Activated CD4-positive, alpha-beta memory T cell treated with anti-CD3 and anti-CD28 coated beads, Interleukin-2, amount 10 ng/mL, durations not matched to agents 7 days and 5 days (primary cell): ENCODE results near the gene OLFM1. TPM values are rescaled to one million over a fixed set of nuclear protein-coding genes. Genes with fewer than 3 reads are reported as not detected.
"Not testable (repeated sequence)": the region's sequence is repeated elsewhere in the genome, so short reads cannot be mapped to it uniquely, and the experiment has no call there.

Source experiments
- CTCF ChIA-PET: fragments of 350-600 bp; sonication (Branson Sonifier 250); formaldehyde crosslinking; loops from one replicate; lab custom pipeline; 2021; ENCODE audit warnings: antibody characterized with exemption, inconsistent platforms; lab: Charles Lee
- POLR2A ChIA-PET: fragments of 350-600 bp; sonication (Branson Sonifier 250); formaldehyde crosslinking; loops from one replicate; lab custom pipeline; 2021; ENCODE audit warnings: antibody characterized with exemption; lab: Charles Lee
- DNase-seq: peaks from one replicate; pipeline ENCODE4 v3.0.0-alpha.2; 2020
- H3K27ac Mint-ChIP-seq: one replicate; pipeline ENCODE4 v1.8.0; 2021; ENCODE audit warnings: mild to moderate bottlenecking, mixed read lengths
- H3K27me3 Mint-ChIP-seq: one replicate; pipeline ENCODE4 v1.8.0; 2021; ENCODE audit warnings: mixed read lengths
- H3K36me3 Mint-ChIP-seq: one replicate; pipeline ENCODE4 v1.8.0; 2021; ENCODE audit warnings: low read depth, mixed read lengths
- H3K4me1 Mint-ChIP-seq: one replicate; pipeline ENCODE4 v1.8.0; 2021; ENCODE audit warnings: mixed read lengths
- H3K4me3 Mint-ChIP-seq: one replicate; pipeline ENCODE4 v1.8.0; 2021; ENCODE audit warnings: mild to moderate bottlenecking, mixed read lengths
- H3K9me3 Mint-ChIP-seq: one replicate; pipeline ENCODE4 v1.8.0; 2021; ENCODE audit warnings: mixed read lengths
- total RNA-seq, 2 experiments: library from RNA; stranded (reverse); gene quantifications; one replicate each; pipeline ENCODE4 v1.2.3, GENCODE V29; 2021

OLFM1 gene
- total RNA-seq, 2 experiments from 2014 or later = not detected

GRCh38 chr9:135048758-135049444 is 38.6 kb upstream of the OLFM1 start:
- Mint-ChIP-seq H3K27me3 (no peaks in the 10 kb centered on the region), H3K4me3 (no peak overlapping the region), H3K36me3 (no peaks in the 10 kb centered on the region), H3K27ac (no peak overlapping the region), H3K9me3 (no peaks in the 10 kb centered on the region), H3K4me1 (no peaks in the 10 kb centered on the region)
- DNase-seq = no peak
- ChIA-PET CTCF (no interaction called here), POLR2A (no interaction called here)

DNA sequence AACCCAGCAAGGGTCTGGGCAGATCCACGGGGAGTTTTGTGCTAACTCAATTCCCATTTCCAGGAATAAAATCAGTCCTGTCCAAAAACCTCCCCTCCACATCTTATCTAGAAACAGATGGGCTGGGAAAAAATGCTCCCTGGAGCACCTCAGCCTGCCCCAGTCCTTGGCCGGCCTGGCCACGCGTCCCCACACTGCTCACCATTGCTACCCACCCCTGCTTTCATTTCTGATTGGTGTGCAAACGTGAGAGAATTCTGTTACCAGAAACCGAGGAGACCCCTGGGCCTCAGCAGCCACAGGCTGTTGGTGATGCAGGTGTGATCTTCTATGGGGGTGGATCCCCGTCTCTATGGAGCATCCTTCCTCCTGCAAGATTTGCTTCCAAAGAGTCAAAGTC is 38.0 kb upstream of the OLFM1 start:
- CTCF ChIA-PET = no interaction called here
- Mint-ChIP-seq H3K9me3 (no peaks in the 10 kb centered on the region), H3K4me1 (no peaks in the 10 kb centered on the region), H3K27me3 (no peaks in the 10 kb centered on the region), H3K36me3 (no peaks in the 10 kb centered on the region), H3K27ac (no peak overlapping the region), H3K4me3 (no peak overlapping the region)
- no peak for DNase-seq
- POLR2A ChIA-PET = no interaction called here

DNA sequence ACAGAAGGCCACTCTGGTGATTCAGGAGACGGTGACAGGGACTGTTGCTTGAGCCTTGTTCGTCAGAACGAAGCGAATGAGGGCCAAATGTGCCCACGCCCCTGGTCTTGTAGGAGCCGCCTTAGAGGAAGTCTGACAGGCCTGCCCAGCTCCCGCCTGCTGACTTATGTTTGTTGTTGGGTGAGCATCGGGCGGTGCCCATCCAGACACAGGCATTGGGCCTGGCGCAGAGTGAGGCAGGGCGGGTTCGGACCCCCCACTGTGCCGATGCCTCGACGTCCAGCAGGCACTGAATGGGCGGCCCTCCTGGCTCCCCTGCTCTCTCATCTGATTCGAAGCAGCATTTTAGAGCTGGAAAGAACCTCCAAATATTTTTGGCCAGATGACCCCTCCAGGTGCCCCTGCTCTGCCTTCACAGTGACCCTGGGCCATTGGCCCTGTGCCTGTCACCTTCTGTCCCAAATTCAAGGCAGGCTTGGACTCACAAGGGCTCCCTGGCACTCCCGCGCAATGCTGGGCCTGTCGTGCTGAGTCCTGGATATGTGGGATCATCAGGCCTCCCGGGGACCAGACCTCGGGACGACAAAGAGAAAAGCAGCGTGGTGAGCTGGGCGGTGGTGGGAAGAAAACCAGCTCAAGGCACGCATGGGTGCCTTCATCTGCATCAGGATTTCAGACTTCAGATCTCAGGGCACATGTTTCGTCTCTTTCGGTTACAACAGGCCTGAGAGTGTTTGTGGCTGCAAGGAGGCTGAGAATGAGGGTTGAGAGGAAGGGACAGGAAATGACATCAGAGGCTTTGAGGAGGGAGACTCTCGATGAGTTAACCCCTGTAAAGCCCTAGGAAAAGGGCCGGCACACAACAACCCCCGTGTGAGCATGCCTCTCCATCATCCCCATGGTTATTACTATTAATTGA is 37.1 kb upstream of the OLFM1 start:
- no peaks in the 10 kb centered on the region for H3K9me3 Mint-ChIP-seq
- H3K4me1 Mint-ChIP-seq = no peaks in the 10 kb centered on the region
- DNase-seq = no peak
- POLR2A ChIA-PET = no interaction called here
- H3K27me3 Mint-ChIP-seq = peaks cover 2% of the 10 kb centered on the region
- no peaks in the 10 kb centered on the region for H3K36me3 Mint-ChIP-seq
- CTCF ChIA-PET = no interaction called here
- H3K4me3 Mint-ChIP-seq = no peak overlapping the region
- H3K27ac Mint-ChIP-seq = no peak overlapping the region

DNA sequence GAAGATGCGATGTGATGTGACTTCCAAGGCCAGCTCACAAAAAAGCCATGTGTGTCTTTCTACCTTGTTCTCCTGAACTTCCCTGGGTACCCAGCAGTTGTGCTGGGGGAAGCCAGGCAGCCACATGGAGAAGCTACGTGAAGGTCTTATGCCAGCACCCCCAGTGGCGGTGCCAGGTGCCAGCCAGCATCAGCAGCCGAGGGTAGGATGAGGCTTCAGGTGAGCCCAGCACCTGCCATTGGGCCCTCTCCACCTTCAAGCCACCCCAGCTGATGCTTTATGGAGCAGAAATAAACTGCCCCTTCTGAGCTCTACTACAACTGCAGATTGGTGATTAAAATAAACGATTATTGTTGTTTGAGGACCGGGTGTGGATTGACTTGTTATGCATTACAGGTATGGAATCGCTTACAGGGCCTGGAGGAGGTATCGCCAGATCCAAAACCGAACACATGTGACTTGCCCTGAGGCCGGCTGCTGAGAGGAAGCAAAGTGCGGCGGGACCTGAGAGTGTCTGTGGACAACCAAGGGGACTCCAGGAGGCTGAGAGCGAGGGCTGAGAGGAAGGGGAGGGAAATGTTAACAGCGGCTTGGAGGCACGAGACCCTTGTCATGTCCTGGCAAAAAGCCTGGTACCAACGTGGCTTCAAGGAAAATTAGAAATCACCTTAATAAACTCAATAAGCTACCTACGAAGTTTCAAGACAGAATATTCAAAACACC is 36.0 kb upstream of the OLFM1 start:
- Mint-ChIP-seq H3K27ac (no peak overlapping the region), H3K36me3 (no peaks in the 10 kb centered on the region), H3K9me3 (no peaks in the 10 kb centered on the region), H3K4me3 (no peak overlapping the region), H3K27me3 (peaks cover 3% of the 10 kb centered on the region), H3K4me1 (no peaks in the 10 kb centered on the region)
- ChIA-PET POLR2A (no interaction called here), CTCF (interaction anchor here (0.8 kb wide), 1 partner anchor 301 kb away, joined by 3 read pairs; no protein-coding TSS in a partner anchor)
- no peak for DNase-seq

GRCh38 chr9:135053133-135053532 is 34.3 kb upstream of the OLFM1 start:
- Mint-ChIP-seq H3K27ac (no peak overlapping the region), H3K4me1 (no peaks in the 10 kb centered on the region), H3K9me3 (no peaks in the 10 kb centered on the region), H3K36me3 (no peaks in the 10 kb centered on the region), H3K4me3 (no peak overlapping the region), H3K27me3 (peaks cover 9% of the 10 kb centered on the region)
- DNase-seq = no peak
- ChIA-PET POLR2A (no interaction called here), CTCF (no interaction called here)

- POLR2A ChIA-PET = no interaction called here
- no peak for DNase-seq
- CTCF ChIA-PET = no interaction called here
- H3K27ac Mint-ChIP-seq = no peak overlapping the region
- H3K4me3 Mint-ChIP-seq = no peak overlapping the region
- H3K36me3 Mint-ChIP-seq = no peaks in the 10 kb centered on the region
- no peaks in the 10 kb centered on the region for H3K9me3 Mint-ChIP-seq
- H3K27me3 Mint-ChIP-seq = peaks cover 13% of the 10 kb centered on the region
- no peaks in the 10 kb centered on the region for H3K4me1 Mint-ChIP-seq
These were observed 32.3 kb upstream of the OLFM1 start for GRCh38 chr9:135055181-135055580.

DNA sequence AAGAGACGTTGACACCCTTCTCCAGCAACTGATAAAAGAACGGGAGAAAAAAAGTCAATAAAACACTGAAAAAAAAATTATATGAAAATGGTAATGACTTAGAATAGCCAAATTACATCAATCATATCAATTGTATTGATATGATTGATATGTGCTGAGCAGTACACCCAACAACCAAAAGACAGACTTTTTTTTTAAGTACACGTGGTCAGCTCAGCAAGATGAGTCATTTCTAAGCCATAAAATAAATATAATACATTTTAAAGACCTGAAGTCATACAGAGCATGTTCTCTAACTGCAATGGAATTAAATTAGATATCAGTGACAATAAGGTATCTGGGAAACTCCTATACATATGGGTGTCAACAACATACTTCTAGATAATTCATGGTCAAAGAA is 30.9 kb upstream of the OLFM1 start:
- ChIA-PET CTCF (no interaction called here), POLR2A (no interaction called here)
- DNase-seq = no peak
- no peaks in the 10 kb centered on the region for H3K9me3 Mint-ChIP-seq
- no peaks in the 10 kb centered on the region for H3K4me1 Mint-ChIP-seq
- H3K4me3 Mint-ChIP-seq = no peak overlapping the region
- H3K27me3 Mint-ChIP-seq = peaks cover 13% of the 10 kb centered on the region
- no peaks in the 10 kb centered on the region for H3K36me3 Mint-ChIP-seq
- H3K27ac Mint-ChIP-seq = no peak overlapping the region

GRCh38 chr9:135060461-135061116 is 26.9 kb upstream of the OLFM1 start:
- ChIA-PET CTCF (no interaction called here), POLR2A (no interaction called here)
- Mint-ChIP-seq H3K27ac (no peak overlapping the region), H3K27me3 (peaks cover 11% of the 10 kb centered on the region), H3K36me3 (no peaks in the 10 kb centered on the region), H3K4me3 (no peak overlapping the region), H3K4me1 (no peaks in the 10 kb centered on the region), H3K9me3 (peaks cover 14% of the 10 kb centered on the region)
- DNase-seq = no peak

- ChIA-PET CTCF (no interaction called here), POLR2A (no interaction called here)
- no peaks in the 10 kb centered on the region for H3K4me1 Mint-ChIP-seq
- DNase-seq = no peak
- H3K4me3 Mint-ChIP-seq = no peak overlapping the region
- peaks cover 14% of the 10 kb centered on the region for H3K9me3 Mint-ChIP-seq
- no peak overlapping the region for H3K27ac Mint-ChIP-seq
- H3K27me3 Mint-ChIP-seq = peaks cover 10% of the 10 kb centered on the region
- no peaks in the 10 kb centered on the region for H3K36me3 Mint-ChIP-seq
These were observed 26.0 kb upstream of the OLFM1 start for GRCh38 chr9:135061441-135061840.

GRCh38 chr9:135062254-135062653 is 25.2 kb upstream of the OLFM1 start:
- no peak overlapping the region for H3K27ac Mint-ChIP-seq
- CTCF ChIA-PET = no interaction called here
- no peak overlapping the region for H3K4me3 Mint-ChIP-seq
- DNase-seq = no peak
- peaks cover 14% of the 10 kb centered on the region for H3K9me3 Mint-ChIP-seq
- H3K4me1 Mint-ChIP-seq = no peaks in the 10 kb centered on the region
- no peaks in the 10 kb centered on the region for H3K36me3 Mint-ChIP-seq
- POLR2A ChIA-PET = no interaction called here
- peaks cover 6% of the 10 kb centered on the region for H3K27me3 Mint-ChIP-seq

DNA sequence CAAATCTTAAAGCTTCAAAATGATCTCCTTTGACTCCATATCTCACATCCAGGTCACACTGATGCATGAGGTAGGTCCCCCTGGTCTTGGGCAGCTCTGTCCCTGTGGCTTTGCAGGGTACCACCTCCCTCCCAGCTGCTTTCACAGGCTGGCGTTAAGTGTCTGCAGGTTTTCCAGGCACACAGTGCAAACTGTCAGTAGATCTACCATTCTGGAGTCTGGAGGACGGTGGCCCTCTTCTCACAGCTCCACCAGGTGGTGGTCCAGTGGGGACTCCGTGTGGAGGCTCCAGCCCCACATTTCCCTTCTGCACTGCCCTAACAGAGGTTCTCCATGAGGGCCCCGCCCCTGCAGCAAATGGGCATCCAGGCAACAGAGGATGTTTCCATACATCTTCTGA is 24.0 kb upstream of the OLFM1 start:
- H3K36me3 Mint-ChIP-seq, H3K27me3 Mint-ChIP-seq, H3K4me1 Mint-ChIP-seq, H3K27ac Mint-ChIP-seq, H3K4me3 Mint-ChIP-seq, POLR2A ChIA-PET, DNase-seq: not testable (repeated sequence)
- CTCF ChIA-PET = interaction anchor here (0.6 kb wide), 1 partner anchor 1333 kb away, joined by 3 read pairs; no protein-coding TSS in a partner anchor
- peaks cover 14% of the 10 kb centered on the region for H3K9me3 Mint-ChIP-seq

DNA sequence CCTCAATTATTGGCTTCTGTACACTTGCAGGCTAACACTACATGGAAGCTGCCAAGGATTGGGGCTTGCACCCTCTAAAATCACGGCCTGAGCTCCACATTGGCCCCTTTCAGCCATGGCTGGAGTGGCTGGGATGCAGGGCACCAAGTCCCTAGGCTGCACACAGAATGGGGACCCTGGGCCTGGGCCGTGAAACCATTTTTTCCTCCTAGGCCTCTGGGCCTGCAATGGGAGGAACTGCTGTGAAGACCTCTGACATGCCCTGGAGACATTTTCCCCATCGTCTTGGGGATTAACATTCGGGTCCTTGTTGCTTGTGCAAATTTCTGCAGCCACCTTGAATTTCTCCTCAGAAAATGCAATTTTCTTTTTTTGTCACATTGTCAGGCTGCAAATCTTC is 23.6 kb upstream of the OLFM1 start:
- DNase-seq, H3K4me1 Mint-ChIP-seq, H3K27ac Mint-ChIP-seq, POLR2A ChIA-PET, CTCF ChIA-PET, H3K36me3 Mint-ChIP-seq, H3K4me3 Mint-ChIP-seq, H3K27me3 Mint-ChIP-seq: not testable (repeated sequence)
- peaks cover 14% of the 10 kb centered on the region for H3K9me3 Mint-ChIP-seq

GRCh38 chr9:135065151-135065550 is 22.3 kb upstream of the OLFM1 start:
- ChIA-PET POLR2A (no interaction called here), CTCF (no interaction called here)
- H3K4me1 Mint-ChIP-seq = no peaks in the 10 kb centered on the region
- H3K36me3 Mint-ChIP-seq = no peaks in the 10 kb centered on the region
- DNase-seq = no peak
- H3K9me3 Mint-ChIP-seq = peaks cover 14% of the 10 kb centered on the region
- no peak overlapping the region for H3K4me3 Mint-ChIP-seq
- no peaks in the 10 kb centered on the region for H3K27me3 Mint-ChIP-seq
- H3K27ac Mint-ChIP-seq = no peak overlapping the region
